ENCODE results near the gene BEND7. TPM values are rescaled to one million over a fixed set of nuclear protein-coding genes. Genes with fewer than 3 reads are reported as not detected.

BEND7 gene
- total and polyA plus RNA-seq, 9 of the 15 experiments (the other 6 are each of a cell fraction or from before 2014, with no cell fraction given), result 1.3 to 11.4 (median 5.2) TPM

DNA sequence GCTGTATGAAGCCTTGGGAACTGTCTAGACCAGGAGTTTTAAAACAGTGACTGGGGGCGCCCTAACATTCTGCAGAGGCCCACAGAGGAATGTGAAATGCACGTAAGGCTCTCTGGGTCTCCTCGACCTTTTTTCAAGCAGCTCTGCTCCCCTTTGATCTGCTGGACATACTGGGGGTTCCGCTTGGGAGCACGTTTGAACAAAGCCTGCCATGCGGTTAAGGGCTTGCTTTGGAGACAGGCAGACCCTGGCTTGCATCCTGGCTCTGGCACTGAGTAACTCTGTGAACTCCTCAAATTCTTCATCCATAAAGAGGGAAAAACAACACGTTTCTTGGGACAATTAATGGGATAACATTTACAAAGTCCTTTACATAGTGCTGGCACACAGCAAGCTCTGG, 7.8 kb downstream of the BEND7 start (continued):
- TF ChIP-seq, protein P1, sequence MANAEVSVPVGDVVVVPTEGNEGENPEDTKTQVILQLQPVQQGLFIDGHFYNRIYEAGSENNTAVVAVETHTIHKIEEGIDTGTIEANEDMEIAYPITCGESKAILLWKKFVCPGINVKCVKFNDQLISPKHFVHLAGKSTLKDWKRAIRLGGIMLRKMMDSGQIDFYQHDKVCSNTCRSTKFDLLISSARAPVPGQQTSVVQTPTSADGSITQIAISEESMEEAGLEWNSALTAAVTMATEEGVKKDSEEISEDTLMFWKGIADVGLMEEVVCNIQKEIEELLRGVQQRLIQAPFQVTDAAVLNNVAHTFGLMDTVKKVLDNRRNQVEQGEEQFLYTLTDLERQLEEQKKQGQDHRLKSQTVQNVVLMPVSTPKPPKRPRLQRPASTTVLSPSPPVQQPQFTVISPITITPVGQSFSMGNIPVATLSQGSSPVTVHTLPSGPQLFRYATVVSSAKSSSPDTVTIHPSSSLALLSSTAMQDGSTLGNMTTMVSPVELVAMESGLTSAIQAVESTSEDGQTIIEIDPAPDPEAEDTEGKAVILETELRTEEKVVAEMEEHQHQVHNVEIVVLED (CRISPR knock-in tag; IDR thresholded peaks at IDR 0.05), result no peak
- TF ChIP-seq, protein P2, sequence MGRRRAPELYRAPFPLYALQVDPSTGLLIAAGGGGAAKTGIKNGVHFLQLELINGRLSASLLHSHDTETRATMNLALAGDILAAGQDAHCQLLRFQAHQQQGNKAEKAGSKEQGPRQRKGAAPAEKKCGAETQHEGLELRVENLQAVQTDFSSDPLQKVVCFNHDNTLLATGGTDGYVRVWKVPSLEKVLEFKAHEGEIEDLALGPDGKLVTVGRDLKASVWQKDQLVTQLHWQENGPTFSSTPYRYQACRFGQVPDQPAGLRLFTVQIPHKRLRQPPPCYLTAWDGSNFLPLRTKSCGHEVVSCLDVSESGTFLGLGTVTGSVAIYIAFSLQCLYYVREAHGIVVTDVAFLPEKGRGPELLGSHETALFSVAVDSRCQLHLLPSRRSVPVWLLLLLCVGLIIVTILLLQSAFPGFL (CRISPR knock-in tag; IDR thresholded peaks at IDR 0.05), result no peak

DNA sequence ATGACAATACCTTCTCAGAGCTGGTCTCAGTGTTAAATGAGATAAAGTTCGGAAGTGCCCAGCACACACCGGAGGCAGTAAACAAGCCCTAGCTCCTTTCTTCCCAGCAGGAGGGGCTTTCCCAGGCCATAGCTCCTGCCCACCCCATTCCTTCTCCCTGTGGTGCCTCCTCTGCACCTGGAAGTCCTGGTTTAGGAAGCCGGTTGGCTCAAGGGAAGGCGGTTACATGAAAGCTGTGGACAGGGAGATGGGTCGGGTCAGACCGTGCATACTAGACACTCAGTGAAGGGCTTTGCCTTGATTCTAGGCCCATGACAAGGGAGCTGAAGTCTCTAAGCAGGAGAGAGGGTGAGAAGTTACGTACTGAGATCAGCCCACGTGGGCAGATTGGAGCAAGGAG, 8.6 kb downstream of the BEND7 start:
- no peaks in the 10 kb centered on the region for H3K9me3 ChIP-seq (replicated peaks; ENCODE audit: control insufficient read depth, insufficient read depth, low read depth, low read length)
- TF ChIP-seq, protein P3, sequence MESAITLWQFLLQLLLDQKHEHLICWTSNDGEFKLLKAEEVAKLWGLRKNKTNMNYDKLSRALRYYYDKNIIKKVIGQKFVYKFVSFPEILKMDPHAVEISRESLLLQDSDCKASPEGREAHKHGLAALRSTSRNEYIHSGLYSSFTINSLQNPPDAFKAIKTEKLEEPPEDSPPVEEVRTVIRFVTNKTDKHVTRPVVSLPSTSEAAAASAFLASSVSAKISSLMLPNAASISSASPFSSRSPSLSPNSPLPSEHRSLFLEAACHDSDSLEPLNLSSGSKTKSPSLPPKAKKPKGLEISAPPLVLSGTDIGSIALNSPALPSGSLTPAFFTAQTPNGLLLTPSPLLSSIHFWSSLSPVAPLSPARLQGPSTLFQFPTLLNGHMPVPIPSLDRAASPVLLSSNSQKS (CRISPR knock-in tag; IDR thresholded peaks at IDR 0.05), result no peak
- no peak for TF ChIP-seq ILK (tag; IDR thresholded peaks at IDR 0.05; ENCODE audit: borderline replicate concordance, low read depth)
- TF ChIP-seq, protein P4, sequence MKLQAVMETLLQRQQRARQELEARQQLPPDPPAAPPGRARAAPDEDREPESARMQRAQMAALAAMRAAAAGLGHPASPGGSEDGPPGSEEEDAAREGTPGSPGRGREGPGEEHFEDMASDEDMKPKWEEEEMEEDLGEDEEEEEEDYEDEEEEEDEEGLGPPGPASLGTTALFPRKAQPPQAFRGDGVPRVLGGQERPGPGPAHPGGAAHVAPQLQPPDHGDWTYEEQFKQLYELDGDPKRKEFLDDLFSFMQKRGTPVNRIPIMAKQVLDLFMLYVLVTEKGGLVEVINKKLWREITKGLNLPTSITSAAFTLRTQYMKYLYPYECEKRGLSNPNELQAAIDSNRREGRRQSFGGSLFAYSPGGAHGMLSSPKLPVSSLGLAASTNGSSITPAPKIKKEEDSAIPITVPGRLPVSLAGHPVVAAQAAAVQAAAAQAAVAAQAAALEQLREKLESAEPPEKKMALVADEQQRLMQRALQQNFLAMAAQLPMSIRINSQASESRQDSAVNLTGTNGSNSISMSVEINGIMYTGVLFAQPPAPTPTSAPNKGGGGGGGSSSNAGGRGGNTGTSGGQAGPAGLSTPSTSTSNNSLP (IDR thresholded peaks at IDR 0.05; ENCODE audit: borderline replicate concordance, low read depth, low read length), result no peak
- TF ChIP-seq IRF2 (CRISPR knock-in tag; IDR thresholded peaks at IDR 0.05), result no peak
- no peak for TF ChIP-seq KLF6 (CRISPR knock-in tag; IDR thresholded peaks at IDR 0.05; ENCODE audit: borderline replicate concordance)
- no peak for TF ChIP-seq DIDO1 (tag; IDR thresholded peaks at IDR 0.05; ENCODE audit: low read depth)
- TF ChIP-seq KDM1A (IDR thresholded peaks at IDR 0.05), result no peak
- no peak for TF ChIP-seq EWSR1 (IDR thresholded peaks at IDR 0.05; ENCODE audit: borderline replicate concordance, low read depth, partially characterized antibody)
- no TSS peak for BruUV-seq (replicated peaks)
- DNase-seq (ENCODE audit: extremely low read depth in 1 of 4, low spot score in 3 of 4) (no peak), ATAC-seq (no peak; the same call in 2 of the 3 replicates), FAIRE-seq (no peak)
- H3K36me3 ChIP-seq (ENCODE audit: control insufficient read depth, insufficient read depth, low read length), result peaks cover under 1% of the 10 kb centered on the region; the same call in 1 of the 3 replicates
- intact Hi-C loops (cut with micrococcal nuclease) (no loop called here), in situ Hi-C loops (cut with MboI) (no loop called here)
- H4K20me1 ChIP-seq (replicated peaks; ENCODE audit: control insufficient read depth, insufficient read depth, low read length), result no peaks in the 10 kb centered on the region; the same call in 1 of the 2 replicates
- H3K4me2 ChIP-seq (ENCODE audit: insufficient read depth, low read length), result no peak overlapping the region
- 44% methylated on average over 7 of the region's 8 CpGs for WGBS (ENCODE audit: insufficient coverage, low coverage, missing lambda C conversion rate)
- peaks cover 0 to 20% of the 10 kb centered on the region in 2 experiments; a peak in 2 of 5 replicates for H3K27me3 ChIP-seq (ENCODE audit: control insufficient read depth in 2 of 2, insufficient read depth in 2 of 2, low read length in 2 of 2)
- H3K79me2 ChIP-seq (ENCODE audit: control insufficient read depth, insufficient read depth, low read length), result no peaks in the 10 kb centered on the region
- no peaks in the 10 kb centered on the region for H3K9me1 ChIP-seq (ENCODE audit: control insufficient read depth, insufficient read depth, low read length)
- no peak overlapping the region for H3K4me3 ChIP-seq
- H3K4me1 ChIP-seq (replicated peaks in 1 of 2; ENCODE audit: control insufficient read depth in 2 of 2, insufficient read depth in 2 of 2, low read length in 2 of 2), result peaks cover 0 to 3% of the 10 kb centered on the region in 2 experiments; a peak in 1 of 5 replicates
- H3K9ac ChIP-seq (ENCODE audit: insufficient read depth in 1 of 2, low read depth in 2 of 2, low read length in 2 of 2), result no peak overlapping the region
- no peak overlapping the region for H2AFZ ChIP-seq (ENCODE audit: low read depth, low read length)
- POLR2A ChIA-PET, result interaction anchor here (0.7 to 1.1 kb wide), 2 partner anchors 9 kb away, joined by 3 read pairs; no protein-coding TSS in a partner anchor
- no peak overlapping the region for H3K27ac ChIP-seq (ENCODE audit: extremely low read depth, low read depth, low read length)
- CTCF ChIA-PET (ENCODE audit: low intra/inter-chr PET ratio), result no interaction called here

Measured in K562 (cell line).